K562 treated with DMSO at 1 percent for 4 hours (cell line): ENCODE measurements around the gene TMEM39B. TPM values are rescaled to one million over a fixed set of nuclear protein-coding genes. Genes with fewer than 3 reads are reported as not detected.

ENCODE experiments used
- total RNA-seq: library from RNA; unstranded; fragments of 300-600 nt; gene quantifications from 2 replicates; pipeline ENCODE4 v1.2.3, GENCODE V29; 2022; ENCODE audit not compliant: insufficient read depth

The TMEM39B gene
- 31.6 and 35.5 TPM in 2 replicates for total RNA-seq

DNA sequence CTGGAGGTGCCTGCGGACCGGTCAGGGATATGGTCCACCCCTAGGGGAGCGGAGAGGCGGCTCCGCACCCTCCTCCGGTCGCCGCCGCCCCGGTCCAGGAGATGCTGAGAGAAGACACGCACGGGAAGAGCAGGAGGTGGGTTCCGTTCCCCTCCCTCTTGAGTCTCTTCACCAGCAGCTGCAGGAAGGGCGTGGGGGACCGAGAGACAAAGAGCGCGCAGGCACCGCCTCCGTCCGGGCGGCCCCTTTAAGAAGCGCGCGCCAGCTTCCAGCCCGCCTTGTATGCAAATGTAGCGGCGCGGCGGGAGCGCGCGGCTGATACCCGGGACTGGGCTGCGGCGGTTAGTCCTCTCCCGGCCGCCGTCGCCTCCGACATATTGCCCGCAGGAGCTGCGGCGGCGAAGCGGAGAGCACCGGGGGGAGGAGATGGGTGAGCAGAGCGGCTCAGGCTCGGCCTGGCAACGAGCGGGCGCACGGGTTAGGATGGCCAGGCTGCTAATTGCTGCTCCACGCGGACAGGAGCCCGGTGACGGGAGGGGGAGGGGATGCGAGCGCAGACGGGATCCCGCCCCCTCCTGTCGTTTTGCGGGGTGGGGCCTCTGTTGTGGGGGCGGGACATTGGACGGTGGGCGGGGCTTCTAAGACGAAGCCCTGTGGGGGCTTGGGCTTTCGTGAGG lies at the start of gene TMEM39B:
Gene TMEM39B (plus strand): TSS at position 318 of the 677 bp plus-strand sequence. CDS start 109 bp downstream, at position 427.

DNA sequence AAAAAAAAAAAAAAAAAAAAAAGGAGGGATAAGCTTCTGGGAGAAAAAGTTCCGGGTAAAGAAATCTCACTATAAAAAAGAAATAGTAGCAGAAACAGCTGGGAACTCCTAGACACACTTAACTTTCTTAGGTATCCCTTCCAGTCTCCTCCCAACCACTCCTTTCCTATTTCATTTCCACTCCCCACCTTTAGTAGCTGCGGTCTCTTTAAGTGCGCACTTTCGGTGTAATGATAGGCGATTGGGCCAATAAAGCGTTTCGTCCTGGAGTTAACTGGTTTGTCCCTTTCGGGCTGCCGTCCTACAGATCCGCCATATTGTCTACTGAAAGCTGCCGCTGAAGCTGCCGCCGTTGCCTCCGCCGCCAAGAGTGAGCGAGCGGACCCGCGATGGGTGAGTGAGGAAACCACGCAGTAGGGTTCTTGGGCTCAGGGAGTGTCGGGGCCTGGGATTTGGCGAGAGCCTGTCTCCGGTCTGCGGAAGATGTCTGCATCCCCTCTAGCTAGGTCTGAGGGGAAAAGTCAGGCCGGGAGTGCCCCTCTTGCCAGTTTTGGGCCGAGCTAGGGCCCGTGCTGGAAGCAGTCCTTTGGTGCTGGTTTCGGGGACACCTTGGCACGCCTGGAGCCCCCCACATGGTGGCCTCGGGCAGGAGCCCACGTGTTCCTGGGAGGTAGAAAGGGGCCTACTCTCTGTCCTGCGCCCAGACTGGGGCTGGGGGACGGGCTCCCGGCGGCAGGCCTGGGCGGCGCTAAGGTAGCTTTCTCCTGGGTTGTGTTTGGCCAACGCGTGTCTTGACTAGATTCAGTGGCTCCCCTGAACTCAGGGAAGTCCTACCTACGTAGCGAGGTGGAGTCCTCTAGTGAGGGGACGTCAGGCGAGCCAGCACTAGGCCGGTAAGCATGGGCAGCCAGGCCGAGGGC lies 35.3 kb downstream of the TMEM39B start, which contains the start of gene KPNA6:
Gene KPNA6 (plus strand): TSS at position 315 of the 920 bp plus-strand sequence. CDS start 75 bp downstream, at position 390.

Other genes starting within 250 kb of the TMEM39B start
- gene PTP4A2, start 134.6 kb upstream of the TMEM39B start, total RNA-seq, result 151 and 161 TPM in 2 replicates
- gene KHDRBS1, start 59.1 kb upstream of the TMEM39B start, total RNA-seq, result 131 and 140 TPM in 2 replicates
- gene KPNA6, start 35.1 kb downstream of the TMEM39B start, total RNA-seq, result 16.6 and 21.4 TPM in 2 replicates
- 39.0 and 39.7 TPM in 2 replicates for gene TXLNA, start 106.7 kb downstream of the TMEM39B start, total RNA-seq
- 26.5 and 34.8 TPM in 2 replicates for gene CCDC28B, start 127.7 kb downstream of the TMEM39B start, total RNA-seq
- 6.0 and 6.8 TPM in 2 replicates for gene IQCC, start 132.7 kb downstream of the TMEM39B start, total RNA-seq
- not detected in 2 replicates for gene DCDC2B, start 136.2 kb downstream of the TMEM39B start, total RNA-seq
- gene TMEM234, start 149.4 kb downstream of the TMEM39B start, total RNA-seq, result 5.3 and 6.7 TPM in 2 replicates
- 336 and 344 TPM in 2 replicates for gene EIF3I, start 149.5 kb downstream of the TMEM39B start, total RNA-seq
- gene FAM167B, start 174.3 kb downstream of the TMEM39B start, total RNA-seq, result not detected in 2 replicates
- not detected in 2 replicates for gene LCK, start 178.3 kb downstream of the TMEM39B start, total RNA-seq
- 207 and 208 TPM in 2 replicates for gene HDAC1, start 219.1 kb downstream of the TMEM39B start, total RNA-seq